T-helper 17 cell (primary cell): Measurements from ENCODE around the gene SMARCD1. TPM values are rescaled to one million over a fixed set of nuclear protein-coding genes. Genes with fewer than 3 reads are reported as not detected.

Experiments used
- ATAC-seq: fragments of 150-1000 bp; cut with Tn5 transposase; 2 replicates; pipeline ENCODE4 v1.10.0; 2021; ENCODE audit warnings: mild to moderate bottlenecking, moderate library complexity
- DNase-seq, 3 donors: peaks; one replicate each; pipeline versions ENCODE4 v3.0.0 to v3.0.0-alpha.2; 2020 to 2021
- H3K9me3 ChIP-seq: one replicate; pipeline ENCODE4 v1.7.0; 2013; ENCODE audit warnings: low read length, mild to moderate bottlenecking; ENCODE audit not compliant: control insufficient read depth, poor library complexity, severe bottlenecking
- H3K27ac Mint-ChIP-seq: one replicate; pipeline ENCODE4 v1.8.0; 2022; ENCODE audit warnings: mild to moderate bottlenecking, moderate library complexity, mixed read lengths
- H3K27me3 Mint-ChIP-seq: one replicate; pipeline ENCODE4 v1.8.0; 2022; ENCODE audit warnings: mixed read lengths
- H3K36me3 Mint-ChIP-seq: one replicate; pipeline ENCODE4 v1.8.0; 2022; ENCODE audit warnings: low read depth, mixed read lengths
- H3K4me1 Mint-ChIP-seq: one replicate; pipeline ENCODE4 v1.8.0; 2022; ENCODE audit warnings: mild to moderate bottlenecking, mixed read lengths
- H3K4me3 Mint-ChIP-seq: one replicate; pipeline ENCODE4 v1.8.0; 2022; ENCODE audit warnings: mild to moderate bottlenecking, moderate library complexity, mixed read lengths
- total RNA-seq, 4 donors: library from RNA in 2 of 4; stranded (reverse) in 2 of 4; gene quantifications; one replicate each; pipeline ENCODE4 v1.2.3 and lab custom pipeline; 2022 to 2026

The SMARCD1 gene
- total RNA-seq (10 to 100 TPM; 74.0 to 93.6 TPM), total RNA-seq (lab: John Stamatoyannopoulos, UW) (56.8 to 64.7 reads per million in 2 donors)

- Mint-ChIP-seq H3K27me3 (no peaks in the 10 kb centered on the region), H3K4me1 (peaks cover 26% of the 10 kb centered on the region), H3K36me3 (peaks cover 2% of the 10 kb centered on the region), H3K4me3 (peak within 1 kb of the TSS; percentile 95), H3K27ac (peak within 1 kb of the TSS; percentile 86)
- H3K9me3 ChIP-seq = no peaks in the 10 kb centered on the region
- DNase-seq = peak; percentile 75 to 81 (median 77)
- peak; percentile 90 for ATAC-seq
These were observed at the start of gene SMARCD1 for GRCh38 chr12:50084775-50085614. SMARCD1 (plus strand) TSS chr12:50085342; CDS start chr12:50085370, 28 bp downstream.

DNA sequence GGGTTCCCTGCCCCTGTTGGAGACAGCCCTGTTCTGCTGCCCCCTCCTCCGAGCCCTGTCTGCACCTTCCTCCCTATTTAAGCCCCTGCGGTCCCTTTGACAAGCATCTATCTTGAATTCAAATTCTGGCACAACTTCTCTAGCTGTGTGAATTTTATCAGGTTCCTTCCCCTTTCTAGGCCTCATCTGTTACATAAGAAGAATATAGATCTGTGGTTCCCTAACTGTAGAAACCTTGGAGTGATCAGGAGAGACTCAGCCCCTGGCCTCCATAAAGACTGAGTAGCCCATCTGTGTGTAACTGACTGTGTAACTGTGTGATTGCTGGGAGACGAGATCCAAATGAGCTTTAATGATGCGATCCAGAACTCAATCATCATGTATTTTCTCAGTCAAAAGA, 46.8 kb upstream of the SMARCD1 start:
- H3K4me1 Mint-ChIP-seq = no peaks in the 10 kb centered on the region
- H3K9me3 ChIP-seq = no peaks in the 10 kb centered on the region
- no peak for ATAC-seq
- H3K27ac Mint-ChIP-seq = no peak overlapping the region
- peaks cover 22% of the 10 kb centered on the region for H3K27me3 Mint-ChIP-seq
- DNase-seq = no peak
- H3K4me3 Mint-ChIP-seq = no peak overlapping the region
- H3K36me3 Mint-ChIP-seq = no peaks in the 10 kb centered on the region

DNA sequence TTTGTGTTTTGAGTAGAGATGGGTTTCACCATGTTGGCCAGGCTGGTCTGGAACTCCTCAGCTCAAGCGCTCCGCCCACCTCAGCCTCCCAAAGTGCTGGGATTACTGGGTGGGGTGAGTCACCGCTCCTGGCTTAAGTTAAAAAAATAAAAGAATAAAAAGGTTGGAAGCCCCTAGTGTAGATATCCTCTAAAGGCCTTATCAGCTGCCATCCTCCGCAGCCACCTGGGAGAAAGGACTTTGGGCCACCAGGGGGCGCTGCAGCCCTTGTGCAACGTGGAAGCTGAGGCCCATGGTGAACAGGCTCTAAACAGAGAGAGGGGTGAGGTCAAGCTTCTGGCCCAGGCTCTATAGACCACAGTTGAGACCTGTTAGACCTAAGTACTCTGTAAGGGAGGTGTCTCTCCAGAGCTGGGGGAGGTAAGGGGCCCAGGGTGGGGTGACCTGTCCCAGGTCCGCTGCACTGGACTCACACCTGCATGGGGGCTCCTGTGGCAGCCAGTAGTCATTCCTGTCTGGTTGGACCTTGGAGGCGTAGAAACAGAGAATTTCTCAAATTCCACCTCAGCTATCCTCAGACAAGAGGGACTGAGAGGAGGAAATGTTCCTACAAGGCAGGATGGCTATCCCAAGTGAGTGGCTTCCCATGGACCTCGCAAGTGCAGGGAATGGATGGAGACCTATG, 45.8 kb upstream of the SMARCD1 start:
- Mint-ChIP-seq H3K36me3 (no peaks in the 10 kb centered on the region), H3K4me3 (no peak overlapping the region), H3K27me3 (peaks cover 22% of the 10 kb centered on the region)

GRCh38 chr12:50040657-50041056, 44.5 kb upstream of the SMARCD1 start:
- DNase-seq = no peak
- ATAC-seq = no peak
- Mint-ChIP-seq H3K4me3 (no peak overlapping the region), H3K27ac (no peak overlapping the region), H3K4me1 (peaks cover 2% of the 10 kb centered on the region), H3K27me3 (peaks cover 14% of the 10 kb centered on the region), H3K36me3 (no peaks in the 10 kb centered on the region)
- no peaks in the 10 kb centered on the region for H3K9me3 ChIP-seq

More for the DNA sequence above, 45.8 kb upstream of the SMARCD1 start:
- peak; percentile 82 for ATAC-seq
- peak; percentile 65 to 81 (median 74) for DNase-seq
- Mint-ChIP-seq H3K27ac (peak overlapping the region; percentile 63), H3K4me1 (peaks cover 2% of the 10 kb centered on the region)
- no peaks in the 10 kb centered on the region for H3K9me3 ChIP-seq

DNA sequence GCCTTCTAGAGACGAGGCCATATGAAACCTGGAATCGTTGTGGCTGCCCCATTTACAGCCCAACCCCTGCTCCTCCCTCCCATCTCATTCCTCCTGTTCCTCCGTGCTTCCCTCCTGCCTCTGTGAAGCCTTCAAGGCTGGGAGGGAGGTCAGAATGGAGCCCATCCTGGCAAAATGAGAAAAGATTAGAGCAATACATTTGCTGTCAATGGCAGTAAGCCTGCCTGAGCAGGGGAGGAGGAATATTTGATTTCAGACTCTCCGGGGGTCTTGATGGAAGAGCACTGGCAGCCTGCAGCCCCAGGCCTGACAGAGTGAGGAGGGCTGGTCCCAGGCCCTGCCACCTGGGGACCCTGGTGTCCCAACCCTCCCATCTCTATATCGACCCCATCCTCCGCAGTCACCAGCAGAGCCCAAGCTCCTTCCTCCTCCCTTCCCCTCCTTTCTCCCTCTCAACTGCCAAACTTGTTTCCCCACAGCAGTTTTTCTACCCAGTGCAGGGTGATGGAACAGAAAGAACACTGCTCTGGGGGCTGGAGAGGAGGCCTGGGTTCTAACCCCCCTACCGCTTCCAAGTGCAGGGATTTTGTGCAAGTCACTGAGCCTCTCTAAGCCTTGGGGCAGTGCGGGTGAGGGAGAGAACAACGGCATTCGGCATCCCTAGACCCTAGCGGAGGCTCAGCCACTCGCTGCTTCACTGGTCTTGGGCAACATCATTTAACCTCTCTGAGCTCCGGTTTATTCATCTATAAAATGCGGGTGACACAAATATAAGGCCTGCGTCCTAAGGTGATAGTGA, 43.9 kb upstream of the SMARCD1 start:
- H3K9me3 ChIP-seq = no peaks in the 10 kb centered on the region
- peaks cover 9% of the 10 kb centered on the region for H3K27me3 Mint-ChIP-seq
- no peak overlapping the region for H3K27ac Mint-ChIP-seq
- no peak overlapping the region for H3K4me3 Mint-ChIP-seq
- ATAC-seq = no peak
- H3K4me1 Mint-ChIP-seq = peaks cover 2% of the 10 kb centered on the region
- no peaks in the 10 kb centered on the region for H3K36me3 Mint-ChIP-seq
- no peak for DNase-seq

- no peak overlapping the region for H3K4me3 Mint-ChIP-seq
- DNase-seq (no peak), ATAC-seq (no peak)
- H3K4me1 Mint-ChIP-seq = peaks cover 2% of the 10 kb centered on the region
- H3K27me3 Mint-ChIP-seq = peaks cover 5% of the 10 kb centered on the region
- H3K27ac Mint-ChIP-seq = no peak overlapping the region
- no peaks in the 10 kb centered on the region for H3K9me3 ChIP-seq
- no peaks in the 10 kb centered on the region for H3K36me3 Mint-ChIP-seq
These were observed 43.2 kb upstream of the SMARCD1 start for GRCh38 chr12:50041962-50042361.

GRCh38 chr12:50042693-50043092, 42.4 kb upstream of the SMARCD1 start:
- H3K4me3 Mint-ChIP-seq = no peak overlapping the region
- H3K36me3 Mint-ChIP-seq = no peaks in the 10 kb centered on the region
- peaks cover 12% of the 10 kb centered on the region for H3K27me3 Mint-ChIP-seq
- ATAC-seq = no peak
- DNase-seq = no peak
- H3K27ac Mint-ChIP-seq = no peak overlapping the region
- H3K9me3 ChIP-seq = no peaks in the 10 kb centered on the region
- peaks cover 5% of the 10 kb centered on the region for H3K4me1 Mint-ChIP-seq

- Mint-ChIP-seq H3K27me3 (peaks cover 14% of the 10 kb centered on the region), H3K4me1 (peaks cover 5% of the 10 kb centered on the region), H3K36me3 (no peaks in the 10 kb centered on the region), H3K27ac (no peak overlapping the region), H3K4me3 (no peak overlapping the region)
- no peak for DNase-seq
- no peaks in the 10 kb centered on the region for H3K9me3 ChIP-seq
- no peak for ATAC-seq
These were observed 41.8 kb upstream of the SMARCD1 start for GRCh38 chr12:50043308-50043707.

GRCh38 chr12:50043854-50044253, 41.3 kb upstream of the SMARCD1 start:
- ATAC-seq (no peak), DNase-seq (no peak)
- no peak overlapping the region for H3K27ac Mint-ChIP-seq
- H3K4me3 Mint-ChIP-seq = no peak overlapping the region
- H3K9me3 ChIP-seq = no peaks in the 10 kb centered on the region
- H3K4me1 Mint-ChIP-seq = peaks cover 5% of the 10 kb centered on the region
- no peaks in the 10 kb centered on the region for H3K36me3 Mint-ChIP-seq
- H3K27me3 Mint-ChIP-seq = peaks cover 20% of the 10 kb centered on the region

GRCh38 chr12:50047693-50048250, 37.4 kb upstream of the SMARCD1 start:
- peaks cover 15% of the 10 kb centered on the region for H3K36me3 Mint-ChIP-seq
- H3K27ac Mint-ChIP-seq = no peak overlapping the region
- H3K4me3 Mint-ChIP-seq = no peak overlapping the region
- no peak for DNase-seq
- peaks cover 8% of the 10 kb centered on the region for H3K4me1 Mint-ChIP-seq
- no peak for ATAC-seq
- H3K27me3 Mint-ChIP-seq = peaks cover 51% of the 10 kb centered on the region
- no peaks in the 10 kb centered on the region for H3K9me3 ChIP-seq

- DNase-seq (no peak), ATAC-seq (no peak)
- H3K4me3 Mint-ChIP-seq = no peak overlapping the region
- H3K36me3 Mint-ChIP-seq = peaks cover 15% of the 10 kb centered on the region
- H3K9me3 ChIP-seq = no peaks in the 10 kb centered on the region
- H3K4me1 Mint-ChIP-seq = peaks cover 6% of the 10 kb centered on the region
- H3K27me3 Mint-ChIP-seq = peaks cover 64% of the 10 kb centered on the region
- no peak overlapping the region for H3K27ac Mint-ChIP-seq
These were observed 35.7 kb upstream of the SMARCD1 start for GRCh38 chr12:50049254-50050118.

DNA sequence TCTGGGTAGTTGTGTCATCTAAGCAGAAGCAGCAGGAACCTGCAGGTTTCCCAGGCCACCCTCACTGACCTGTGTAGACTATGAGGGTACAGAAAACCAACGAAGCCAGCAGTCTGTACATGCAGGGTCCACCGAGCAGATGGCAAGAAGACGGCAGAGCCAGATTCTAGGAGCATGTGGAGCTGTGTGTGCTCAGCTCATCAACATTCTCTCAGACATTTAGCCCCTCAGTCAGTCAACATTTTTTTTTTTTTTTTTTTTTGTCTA, 35.1 kb upstream of the SMARCD1 start:
- DNase-seq (no peak), ATAC-seq (no peak)
- Mint-ChIP-seq H3K27ac (no peak overlapping the region), H3K36me3 (peaks cover 15% of the 10 kb centered on the region), H3K4me3 (no peak overlapping the region), H3K27me3 (peaks cover 64% of the 10 kb centered on the region), H3K4me1 (peaks cover 6% of the 10 kb centered on the region)
- no peaks in the 10 kb centered on the region for H3K9me3 ChIP-seq
